HepG2 (cell line): ENCODE results near the gene GMCL2. TPM values are rescaled to one million over a fixed set of nuclear protein-coding genes. Genes with fewer than 3 reads are reported as not detected.

Experiments used
- ATF5 ChIP-seq: sonication (generic); formaldehyde crosslinking; IDR thresholded peaks from 2 replicates; pipeline ENCODE4 v1.4.0; 2020; ENCODE audit warnings: mild to moderate bottlenecking, low read depth, missing genetic modification reagents
- EEA1 ChIP-seq: sonication (generic); formaldehyde crosslinking; IDR thresholded peaks from 2 replicates; pipeline ENCODE4 v1.5.1; 2020; ENCODE audit warnings: mild to moderate bottlenecking, missing genetic modification reagents, borderline replicate concordance
- EZH2 ChIP-seq: conservative IDR thresholded peaks from 2 replicates; pipeline ENCODE4 v1.6.1; 2012; ENCODE audit warnings: mild to moderate bottlenecking, low read depth, low read length, moderate library complexity
- MZF1 ChIP-seq: sonication (generic); formaldehyde crosslinking; IDR thresholded peaks from 2 replicates; pipeline ENCODE4 v1.8.1; 2023; ENCODE audit warnings: mild to moderate bottlenecking, missing genetic modification reagents, borderline replicate concordance
- SOX6 ChIP-seq, 2 experiments: fragments of 450-650 bp in 1 of 2; sonication (generic) in 1 of 2; formaldehyde crosslinking in 1 of 2; IDR thresholded peaks; 2 replicates each; pipeline versions ENCODE4 v1.4.0 to v1.6.1; 2017 to 2020; ENCODE audit warnings: antibody characterized with exemption in 1 of 2, mild to moderate bottlenecking in 1 of 2, missing genetic modification reagents in 1 of 2
- ZNF224 ChIP-seq: sonication (generic); formaldehyde crosslinking; IDR thresholded peaks from 2 replicates; pipeline ENCODE4 v1.5.0; 2020; ENCODE audit warnings: mild to moderate bottlenecking, missing genetic modification reagents
- ZNF543 ChIP-seq: sonication (generic); formaldehyde crosslinking; IDR thresholded peaks from 2 replicates; pipeline ENCODE4 v1.4.0; 2020; ENCODE audit warnings: mild to moderate bottlenecking, missing genetic modification reagents
- ZNF567 ChIP-seq: sonication (generic); formaldehyde crosslinking; IDR thresholded peaks from 2 replicates; pipeline ENCODE4 v1.8.1; 2023; ENCODE audit warnings: mild to moderate bottlenecking, missing genetic modification reagents, borderline replicate concordance
- polyA plus RNA-seq, 8 experiments: library from polyadenylated mRNA; depleted of rRNA in 3 of 8; stranded (reverse) in 7 of 8; unstranded in 1 of 8; fragments of >200 nt; fragmentation: Illumina TruSeq in 4 of 8; extraction: Trizol in 4 of 8; gene quantifications; 2 replicates each; pipeline versions ENCODE4 v1.2.1 to v1.2.3, GENCODE V29; 2011 to 2016; ENCODE audit warnings: low read depth in 4 of 8, missing spikeins in 1 of 8, mixed read lengths in 1 of 8; ENCODE audit not compliant: insufficient read depth in 1 of 8
- total RNA-seq, 5 experiments: library from RNA; depleted of rRNA; stranded (reverse); fragments of >200 nt; fragmentation: Illumina TruSeq; extraction: Trizol; gene quantifications; 2 replicates each; pipeline ENCODE4 v1.2.3, GENCODE V29; 2016; ENCODE audit warnings: low read depth in 1 of 5
- TF ChIP-seq, protein P1 (sequence below): sonication (generic); formaldehyde crosslinking; IDR thresholded peaks from 2 replicates; pipeline ENCODE4 v1.4.0; 2020; ENCODE audit warnings: missing genetic modification reagents
- TF ChIP-seq, protein P2 (sequence below): sonication (generic); formaldehyde crosslinking; IDR thresholded peaks from 2 replicates; pipeline ENCODE4 v1.4.0; 2020; ENCODE audit warnings: low read depth, mild to moderate bottlenecking, missing genetic modification reagents
- TF ChIP-seq, protein P3 (sequence below): sonication (generic); formaldehyde crosslinking; IDR thresholded peaks from one replicate; pipeline ENCODE4 v1.5.1; 2020; ENCODE audit warnings: mild to moderate bottlenecking, missing genetic modification reagents; ENCODE audit errors: not compliant biosample characterization
- TF ChIP-seq, protein P4 (sequence below): conservative IDR thresholded peaks from 2 replicates; pipeline ENCODE4 v1.6.1; 2018; ENCODE audit warnings: missing genetic modification reagents

Gene GMCL2
- total and polyA plus RNA-seq, 2 of the 13 experiments (the other 11 are each of a cell fraction or from before 2014, with no cell fraction given): 0.03 TPM; not detected in 1

- no peak for TF ChIP-seq ZNF567
- TF ChIP-seq SOX6 (IDR thresholded peaks at IDR 0.05): no peak
- TF ChIP-seq SOX6 (CRISPR knock-in tag; IDR thresholded peaks at IDR 0.05): no peak
- no peak for TF ChIP-seq MZF1
- no peak for TF ChIP-seq ZNF224 (CRISPR knock-in tag)
- no peak for TF ChIP-seq ATF5 (CRISPR knock-in tag)
- no peak for TF ChIP-seq EZH2
- TF ChIP-seq, protein P1, sequence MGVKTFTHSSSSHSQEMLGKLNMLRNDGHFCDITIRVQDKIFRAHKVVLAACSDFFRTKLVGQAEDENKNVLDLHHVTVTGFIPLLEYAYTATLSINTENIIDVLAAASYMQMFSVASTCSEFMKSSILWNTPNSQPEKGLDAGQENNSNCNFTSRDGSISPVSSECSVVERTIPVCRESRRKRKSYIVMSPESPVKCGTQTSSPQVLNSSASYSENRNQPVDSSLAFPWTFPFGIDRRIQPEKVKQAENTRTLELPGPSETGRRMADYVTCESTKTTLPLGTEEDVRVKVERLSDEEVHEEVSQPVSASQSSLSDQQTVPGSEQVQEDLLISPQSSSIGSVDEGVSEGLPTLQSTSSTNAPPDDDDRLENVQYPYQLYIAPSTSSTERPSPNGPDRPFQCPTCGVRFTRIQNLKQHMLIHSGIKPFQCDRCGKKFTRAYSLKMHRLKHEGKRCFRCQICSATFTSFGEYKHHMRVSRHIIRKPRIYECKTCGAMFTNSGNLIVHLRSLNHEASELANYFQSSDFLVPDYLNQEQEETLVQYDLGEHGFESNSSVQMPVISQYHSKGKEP (CRISPR knock-in tag): no peak
- TF ChIP-seq, protein P2, sequence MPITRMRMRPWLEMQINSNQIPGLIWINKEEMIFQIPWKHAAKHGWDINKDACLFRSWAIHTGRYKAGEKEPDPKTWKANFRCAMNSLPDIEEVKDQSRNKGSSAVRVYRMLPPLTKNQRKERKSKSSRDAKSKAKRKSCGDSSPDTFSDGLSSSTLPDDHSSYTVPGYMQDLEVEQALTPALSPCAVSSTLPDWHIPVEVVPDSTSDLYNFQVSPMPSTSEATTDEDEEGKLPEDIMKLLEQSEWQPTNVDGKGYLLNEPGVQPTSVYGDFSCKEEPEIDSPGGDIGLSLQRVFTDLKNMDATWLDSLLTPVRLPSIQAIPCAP: no peak
- TF ChIP-seq, protein P3, sequence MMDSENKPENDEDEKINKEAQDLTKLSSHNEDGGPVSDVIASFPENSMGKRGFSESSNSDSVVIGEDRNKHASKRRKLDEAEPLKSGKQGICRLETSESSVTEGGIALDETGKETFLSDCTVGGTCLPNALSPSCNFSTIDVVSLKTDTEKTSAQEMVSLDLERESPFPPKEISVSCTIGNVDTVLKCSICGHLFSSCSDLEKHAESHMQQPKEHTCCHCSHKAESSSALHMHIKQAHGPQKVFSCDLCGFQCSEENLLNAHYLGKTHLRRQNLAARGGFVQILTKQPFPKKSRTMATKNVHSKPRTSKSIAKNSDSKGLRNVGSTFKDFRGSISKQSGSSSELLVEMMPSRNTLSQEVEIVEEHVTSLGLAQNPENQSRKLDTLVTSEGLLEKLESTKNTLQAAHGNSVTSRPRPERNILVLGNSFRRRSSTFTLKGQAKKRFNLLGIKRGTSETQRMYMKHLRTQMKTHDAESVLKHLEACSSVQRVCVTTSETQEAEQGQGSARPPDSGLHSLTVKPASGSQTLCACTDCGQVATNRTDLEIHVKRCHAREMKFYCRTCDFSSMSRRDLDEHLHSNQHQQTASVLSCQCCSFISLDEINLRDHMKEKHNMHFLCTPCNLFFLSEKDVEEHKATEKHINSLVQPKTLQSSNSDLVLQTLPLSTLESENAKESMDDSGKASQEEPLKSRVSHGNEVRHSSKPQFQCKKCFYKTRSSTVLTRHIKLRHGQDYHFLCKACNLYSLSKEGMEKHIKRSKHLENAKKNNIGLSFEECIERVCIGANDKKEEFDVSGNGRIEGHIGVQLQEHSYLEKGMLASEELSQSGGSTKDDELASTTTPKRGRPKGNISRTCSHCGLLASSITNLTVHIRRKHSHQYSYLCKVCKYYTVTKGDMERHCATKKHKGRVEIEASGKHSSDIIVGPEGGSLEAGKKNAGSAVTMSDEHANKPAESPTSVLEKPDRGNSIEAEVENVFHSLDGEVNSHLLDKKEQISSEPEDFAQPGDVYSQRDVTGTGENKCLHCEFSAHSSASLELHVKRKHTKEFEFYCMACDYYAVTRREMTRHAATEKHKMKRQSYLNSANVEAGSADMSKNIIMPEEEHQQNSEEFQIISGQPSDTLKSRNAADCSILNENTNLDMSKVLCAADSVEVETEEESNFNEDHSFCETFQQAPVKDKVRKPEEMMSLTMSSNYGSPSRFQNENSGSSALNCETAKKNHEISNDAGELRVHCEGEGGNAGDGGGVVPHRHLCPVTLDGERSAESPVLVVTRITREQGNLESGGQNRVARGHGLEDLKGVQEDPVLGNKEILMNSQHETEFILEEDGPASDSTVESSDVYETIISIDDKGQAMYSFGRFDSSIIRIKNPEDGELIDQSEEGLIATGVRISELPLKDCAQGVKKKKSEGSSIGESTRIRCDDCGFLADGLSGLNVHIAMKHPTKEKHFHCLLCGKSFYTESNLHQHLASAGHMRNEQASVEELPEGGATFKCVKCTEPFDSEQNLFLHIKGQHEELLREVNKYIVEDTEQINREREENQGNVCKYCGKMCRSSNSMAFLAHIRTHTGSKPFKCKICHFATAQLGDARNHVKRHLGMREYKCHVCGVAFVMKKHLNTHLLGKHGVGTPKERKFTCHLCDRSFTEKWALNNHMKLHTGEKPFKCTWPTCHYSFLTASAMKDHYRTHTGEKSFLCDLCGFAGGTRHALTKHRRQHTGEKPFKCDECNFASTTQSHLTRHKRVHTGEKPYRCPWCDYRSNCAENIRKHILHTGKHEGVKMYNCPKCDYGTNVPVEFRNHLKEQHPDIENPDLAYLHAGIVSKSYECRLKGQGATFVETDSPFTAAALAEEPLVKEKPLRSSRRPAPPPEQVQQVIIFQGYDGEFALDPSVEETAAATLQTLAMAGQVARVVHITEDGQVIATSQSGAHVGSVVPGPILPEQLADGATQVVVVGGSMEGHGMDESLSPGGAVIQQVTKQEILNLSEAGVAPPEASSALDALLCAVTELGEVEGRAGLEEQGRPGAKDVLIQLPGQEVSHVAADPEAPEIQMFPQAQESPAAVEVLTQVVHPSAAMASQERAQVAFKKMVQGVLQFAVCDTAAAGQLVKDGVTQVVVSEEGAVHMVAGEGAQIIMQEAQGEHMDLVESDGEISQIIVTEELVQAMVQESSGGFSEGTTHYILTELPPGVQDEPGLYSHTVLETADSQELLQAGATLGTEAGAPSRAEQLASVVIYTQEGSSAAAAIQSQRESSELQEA (CRISPR knock-in tag): no peak
- TF ChIP-seq, protein P4, sequence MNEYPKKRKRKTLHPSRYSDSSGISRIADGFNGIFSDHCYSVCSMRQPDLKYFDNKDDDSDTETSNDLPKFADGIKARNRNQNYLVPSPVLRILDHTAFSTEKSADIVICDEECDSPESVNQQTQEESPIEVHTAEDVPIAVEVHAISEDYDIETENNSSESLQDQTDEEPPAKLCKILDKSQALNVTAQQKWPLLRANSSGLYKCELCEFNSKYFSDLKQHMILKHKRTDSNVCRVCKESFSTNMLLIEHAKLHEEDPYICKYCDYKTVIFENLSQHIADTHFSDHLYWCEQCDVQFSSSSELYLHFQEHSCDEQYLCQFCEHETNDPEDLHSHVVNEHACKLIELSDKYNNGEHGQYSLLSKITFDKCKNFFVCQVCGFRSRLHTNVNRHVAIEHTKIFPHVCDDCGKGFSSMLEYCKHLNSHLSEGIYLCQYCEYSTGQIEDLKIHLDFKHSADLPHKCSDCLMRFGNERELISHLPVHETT (CRISPR knock-in tag): no peak
- no peak for TF ChIP-seq ZNF543 (CRISPR knock-in tag)
- TF ChIP-seq EEA1 (CRISPR knock-in tag): no peak
Measured at GRCh38 chr5:178187014-178187413, at the start of gene GMCL2 (continued).
